H1 (cell line): ENCODE results near the gene ABCA13. TPM values are rescaled to one million over a fixed set of nuclear protein-coding genes. Genes with fewer than 3 reads are reported as not detected.

Experiments used
- CTCF ChIA-PET: fragments of 300-600 bp; sonication (Branson Sonifier 250); formaldehyde crosslinking; loops from one replicate; lab custom pipeline; 2021; ENCODE audit not compliant: partially characterized antibody; lab: Charles Lee
- POLR2A ChIA-PET: fragments of 300-600 bp; sonication (Branson Sonifier 250); formaldehyde crosslinking; loops from one replicate; lab custom pipeline; 2021; ENCODE audit warnings: inconsistent platforms; ENCODE audit not compliant: partially characterized antibody; lab: Charles Lee
- DNase-seq, 2 experiments: peaks; one replicate each; pipeline versions ENCODE4 v3.0.0 to v3.0.0-alpha.2; 2010 to 2022; ENCODE audit warnings: low spot score in 2 of 2, low read depth in 1 of 2, mixed read lengths in 1 of 2
- FAIRE-seq: peaks from 2 replicates; lab custom pipeline; 2011; peaks lifted over from hg19 to GRCh38; lab: Jason Lieb, UNC
- H2AFZ ChIP-seq: 2 replicates; pipeline ENCODE4 v1.8.1; 2012; ENCODE audit warnings: low read length, inconsistent platforms
- H2AK5ac ChIP-seq: 2 replicates; pipeline ENCODE4 v1.6.1; 2013; ENCODE audit warnings: low read depth, low read length
- H2BK120ac ChIP-seq: replicated peaks from 2 replicates; pipeline ENCODE3; 2013; ENCODE audit warnings: low read depth, low read length, inconsistent platforms
- H2BK12ac ChIP-seq: 2 replicates; pipeline ENCODE4 v1.6.1; 2013; ENCODE audit warnings: low read depth, low read length
- H2BK15ac ChIP-seq: 2 replicates; pipeline ENCODE4 v1.6.1; 2013; ENCODE audit warnings: low read length
- H2BK20ac ChIP-seq: 2 replicates; pipeline ENCODE4 v1.6.1; 2013; ENCODE audit warnings: low read length
- H2BK5ac ChIP-seq: 2 replicates; pipeline ENCODE4 v1.6.1; 2013; ENCODE audit warnings: low read depth, low read length
- H3K14ac ChIP-seq: 2 replicates; pipeline ENCODE4 v1.6.1; 2013; ENCODE audit warnings: inconsistent platforms; ENCODE audit not compliant: insufficient read length
- H3K18ac ChIP-seq: 2 replicates; pipeline ENCODE4 v1.6.1; 2013; ENCODE audit warnings: low read length; ENCODE audit errors: extremely low read depth
- H3K23ac ChIP-seq: 2 replicates; pipeline ENCODE4 v1.6.1; 2013; ENCODE audit warnings: inconsistent platforms; ENCODE audit not compliant: insufficient read length
- H3K23me2 ChIP-seq: 2 replicates; pipeline ENCODE4 v1.6.1; 2013; ENCODE audit warnings: low read depth, low read length
- H3K27ac ChIP-seq: 2 replicates; pipeline ENCODE4 v1.6.1; 2011; ENCODE audit warnings: low read depth, low read length, inconsistent platforms
- H3K27me3 ChIP-seq, 4 experiments: replicated peaks in 1 of 4; 1 replicate in 1 of 4; 2 replicates in 3 of 4; pipeline versions ENCODE4 v1.6.1 to v1.8.1; 2011 to 2013; ENCODE audit warnings: low read length in 3 of 4, mild to moderate bottlenecking in 3 of 4, inconsistent platforms in 2 of 4, mixed read lengths in 2 of 4, moderate library complexity in 1 of 4; ENCODE audit not compliant: control insufficient read depth in 3 of 4, insufficient read depth in 3 of 4; ENCODE audit errors: extremely low read depth in 1 of 4
- H3K36me3 ChIP-seq, 4 experiments: 2 replicates each; pipeline versions ENCODE4 v1.6.1 to v1.8.1; 2011 to 2013; ENCODE audit warnings: mild to moderate bottlenecking in 4 of 4, low read length in 3 of 4, moderate library complexity in 2 of 4, control low read depth in 1 of 4, inconsistent platforms in 1 of 4; ENCODE audit not compliant: insufficient read depth in 4 of 4, control insufficient read depth in 2 of 4
- H3K4ac ChIP-seq: replicated peaks from 2 replicates; pipeline ENCODE3; 2013; ENCODE audit warnings: low read length, low read depth, mixed read lengths, inconsistent platforms; ENCODE audit not compliant: insufficient read length
- H3K4me1 ChIP-seq, 4 experiments: replicated peaks in 1 of 4; 1 replicate in 1 of 4; 2 replicates in 3 of 4; pipeline versions ENCODE4 v1.6.1 to v1.8.1; 2011 to 2013; ENCODE audit warnings: low read length in 3 of 4, inconsistent platforms in 2 of 4, mixed read lengths in 1 of 4; ENCODE audit not compliant: insufficient read depth in 4 of 4, control insufficient read depth in 3 of 4
- H3K4me2 ChIP-seq, 2 experiments: 2 replicates each; pipeline versions ENCODE4 v1.6.1 to v1.8.1; 2011 to 2013; ENCODE audit warnings: low read depth in 2 of 2, low read length in 2 of 2, control low read depth in 1 of 2, inconsistent platforms in 1 of 2, mild to moderate bottlenecking in 1 of 2; ENCODE audit not compliant: insufficient read depth in 1 of 2
- H3K4me3 ChIP-seq, 4 experiments: fragments of 200-600, 300-600 bp in 1 of 4; sonication (generic), shearing (Covaris generic), sonication (Bioruptor Twin) in 1 of 4; 2 replicates each; pipeline versions ENCODE4 v1.5.1 to v1.8.1; 2011 to 2016; ENCODE audit warnings: low read length in 4 of 4, low read depth in 3 of 4, control low read depth in 2 of 4, inconsistent platforms in 2 of 4, mild to moderate bottlenecking in 2 of 4, mixed read lengths in 1 of 4, moderate library complexity in 1 of 4; ENCODE audit not compliant: insufficient read depth in 2 of 4; ENCODE audit errors: extremely low read depth in 1 of 4
- H3K56ac ChIP-seq: replicated peaks from 2 replicates; pipeline ENCODE3; 2013; ENCODE audit warnings: low read depth, mild to moderate bottlenecking, mixed read lengths, low read length, inconsistent platforms; ENCODE audit not compliant: insufficient read length
- H3K79me1 ChIP-seq: 2 replicates; pipeline ENCODE4 v1.6.1; 2013; ENCODE audit warnings: low read depth, low read length, control low read depth
- H3K79me2 ChIP-seq, 2 experiments: 2 replicates each; pipeline versions ENCODE4 v1.6.1 to v1.8.1; 2012 to 2013; ENCODE audit warnings: low read length in 2 of 2, mild to moderate bottlenecking in 2 of 2, inconsistent platforms in 1 of 2; ENCODE audit not compliant: insufficient read depth in 2 of 2, control insufficient read depth in 1 of 2
- H3K9ac ChIP-seq, 4 experiments: replicated peaks in 1 of 4; 1 replicate in 1 of 4; 2 replicates in 3 of 4; pipeline versions ENCODE4 v1.6.1 to v1.8.1; 2011 to 2013; ENCODE audit warnings: low read depth in 3 of 4, low read length in 3 of 4, control low read depth in 2 of 4, mild to moderate bottlenecking in 2 of 4, moderate library complexity in 2 of 4, inconsistent platforms in 1 of 4; ENCODE audit errors: extremely low read depth in 1 of 4
- H3K9me3 ChIP-seq, 2 experiments: 2 replicates each; pipeline versions ENCODE4 v1.6.1 to v1.8.1; 2012 to 2013; ENCODE audit warnings: mild to moderate bottlenecking in 2 of 2, moderate library complexity in 2 of 2, control low read depth in 1 of 2, inconsistent platforms in 1 of 2, low read depth in 1 of 2, low read length in 1 of 2, mixed read lengths in 1 of 2; ENCODE audit not compliant: insufficient read depth in 2 of 2
- H4K20me1 ChIP-seq, 2 experiments: replicated peaks in 1 of 2; 2 replicates each; pipeline versions ENCODE3 to v1.8.1; 2011 to 2013; ENCODE audit warnings: inconsistent platforms in 2 of 2, low read length in 2 of 2, mild to moderate bottlenecking in 1 of 2; ENCODE audit not compliant: insufficient read depth in 2 of 2, control insufficient read depth in 1 of 2
- H4K5ac ChIP-seq: 2 replicates; pipeline ENCODE4 v1.6.1; 2013; ENCODE audit warnings: low read length, low read depth, mixed read lengths, inconsistent platforms; ENCODE audit not compliant: insufficient read length
- H4K8ac ChIP-seq: 2 replicates; pipeline ENCODE4 v1.8.0; 2013; ENCODE audit warnings: mild to moderate bottlenecking, moderate library complexity, low read length, inconsistent platforms; ENCODE audit not compliant: insufficient read depth; ENCODE audit errors: extremely low read depth
- H4K91ac ChIP-seq: replicated peaks from 2 replicates; pipeline ENCODE3; 2013; ENCODE audit warnings: low read length, mixed read lengths, inconsistent platforms; ENCODE audit not compliant: insufficient read length
- CREB1 ChIP-seq: IDR thresholded peaks from 2 replicates; pipeline ENCODE4 v1.6.1; 2012; ENCODE audit warnings: inconsistent platforms
- FOSL1 ChIP-seq: IDR thresholded peaks from 2 replicates; pipeline ENCODE4 v1.6.1; 2011; ENCODE audit warnings: mild to moderate bottlenecking, low read depth, low read length, moderate library complexity; ENCODE audit not compliant: insufficient read depth
- GTF2F1 ChIP-seq: IDR thresholded peaks from 2 replicates; pipeline ENCODE4 v1.6.1; 2012; ENCODE audit warnings: low read depth, low read length, improper control_type of control experiment, borderline replicate concordance
- KDM4A ChIP-seq: IDR thresholded peaks from one replicate; pipeline ENCODE4 v1.7.1; 2012; ENCODE audit warnings: low read depth, mild to moderate bottlenecking, moderate library complexity, low read length, inconsistent platforms; ENCODE audit not compliant: severe bottlenecking
- POU5F1 ChIP-seq: IDR thresholded peaks from 2 replicates; pipeline ENCODE4 v1.6.1; 2011; ENCODE audit warnings: low read depth, mild to moderate bottlenecking, low read length, moderate library complexity
- RFX5 ChIP-seq: IDR thresholded peaks from 2 replicates; pipeline ENCODE4 v1.6.1; 2011; ENCODE audit warnings: low read depth, low read length, improper control_type of control experiment, borderline replicate concordance
- RNF2 ChIP-seq: fragments of 200-900, 300-1000 bp; sonication (generic); IDR thresholded peaks from 2 replicates; pipeline ENCODE4 v1.7.1; 2016; ENCODE audit warnings: borderline replicate concordance, low read depth, mild to moderate bottlenecking, antibody characterized with exemption, low read length; ENCODE audit not compliant: poor library complexity, severe bottlenecking; ENCODE audit errors: missing control alignments
- SIX5 ChIP-seq: IDR thresholded peaks from 2 replicates; pipeline ENCODE4 v1.6.1; 2011; ENCODE audit warnings: mild to moderate bottlenecking, low read depth, low read length
- SP4 ChIP-seq: IDR thresholded peaks from 2 replicates; pipeline ENCODE4 v1.6.1; 2012; ENCODE audit warnings: low read length, inconsistent platforms
- YY1 ChIP-seq: IDR thresholded peaks from 2 replicates; pipeline ENCODE4 v1.6.1; 2011; ENCODE audit warnings: low read depth, mild to moderate bottlenecking, low read length
- WGBS, 2 experiments: shearing (Covaris generic) in 1 of 2; methylation state at CpG; one replicate each; pipeline versions ENCODE4 v1.1.6 to v1.1.7; 2013 to 2015; ENCODE audit warnings: low lambda C conversion rate in 2 of 2, mixed read lengths in 2 of 2, inconsistent platforms in 1 of 2, low coverage in 1 of 2, missing lambda C conversion rate in 1 of 2; ENCODE audit not compliant: insufficient replicate concordance in 2 of 2, insufficient coverage in 1 of 2, insufficient read length in 1 of 2; ENCODE audit errors: extremely low coverage in 1 of 2, missing lambda C conversion rate in 1 of 2; 5-methylcytosine and 5-hydroxymethylcytosine counted together
- polyA plus RNA-seq, 7 experiments: library from polyadenylated mRNA; depleted of rRNA in 3 of 7; stranded (reverse) in 5 of 7; unstranded in 2 of 7; fragments of >200 nt in 5 of 7; fragments of 200-250 nt in 2 of 7; gene quantifications; 1 replicate in 5 of 7; 2 replicates in 1 of 7; 4 replicates in 1 of 7; pipeline versions ENCODE4 v1.2.1 to v1.2.3, GENCODE V29; 2011 to 2013; ENCODE audit warnings: missing spikeins in 2 of 7, mixed read lengths in 2 of 7
- total RNA-seq: library from RNA; stranded (reverse); fragmentation: NEBNext Ultra II Directional; extraction: Animal tissue kit (Norgen Biotek cat#: 25700); gene quantifications from 2 replicates; pipeline ENCODE4 v1.2.1, GENCODE V29; 2021

ABCA13 gene
- total and polyA plus RNA-seq, 2 of the 8 experiments (the other 6 are each of a cell fraction or from before 2014, with no cell fraction given): 0.07 to 0.09 TPM

DNA sequence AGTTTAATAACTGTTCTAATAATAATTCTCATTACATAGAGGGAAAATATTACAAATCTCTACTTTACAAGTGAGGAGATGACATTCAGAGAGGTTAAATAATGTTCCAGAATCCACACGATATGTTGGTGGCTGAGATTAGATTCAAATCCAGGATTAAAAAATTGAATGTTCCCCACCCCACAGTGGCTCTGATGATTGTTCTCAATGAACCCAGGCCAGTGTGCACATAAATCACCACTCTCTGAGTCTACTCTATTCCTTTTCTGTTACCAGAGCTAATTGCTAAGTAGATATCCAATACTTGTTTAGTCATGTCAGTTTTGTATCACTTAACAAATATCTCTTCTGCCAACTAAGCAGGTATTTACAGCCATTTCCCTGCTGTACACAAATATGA, 281.0 kb downstream of the ABCA13 start:
- CTCF ChIA-PET: no interaction called here
- Histone ChIP-seq H4K5ac (no peak overlapping the region), H3K9ac (no peak overlapping the region), H3K56ac (no peak overlapping the region), H3K23me2 (no peaks in the 10 kb centered on the region), H4K91ac (no peak overlapping the region), H2BK15ac (no peak overlapping the region), H3K4me2 (no peak overlapping the region), H3K14ac (no peak overlapping the region), H3K23ac (no peak overlapping the region), H2AFZ (no peak overlapping the region), H2BK5ac (no peak overlapping the region), H3K9me3 (no peaks in the 10 kb centered on the region; a peak in 1 of 4 replicates), H2BK120ac (no peak overlapping the region), H3K36me3 (no peaks in the 10 kb centered on the region), H3K27ac (no peak overlapping the region), H2BK12ac (no peak overlapping the region), H3K79me2 (no peaks in the 10 kb centered on the region), H3K4ac (no peak overlapping the region), H3K27me3 (no peaks in the 10 kb centered on the region), H2AK5ac (no peak overlapping the region), H3K18ac (no peak overlapping the region), H3K4me1 (no peaks in the 10 kb centered on the region), H4K8ac (no peak overlapping the region), H2BK20ac (no peak overlapping the region), H4K20me1 (no peaks in the 10 kb centered on the region), H3K79me1 (no peaks in the 10 kb centered on the region), H3K4me3 (no peak overlapping the region)
- TF ChIP-seq YY1 (no peak), RNF2 (no peak), RFX5 (no peak), FOSL1 (no peak), SIX5 (no peak), SP4 (no peak), CREB1 (no peak), GTF2F1 (no peak), POU5F1 (no peak), KDM4A (no peak)
- no peak for FAIRE-seq
- POLR2A ChIA-PET: no interaction called here
- no peak for DNase-seq
- 96% methylated on average over 1 of the region's 1 CpG; no CpG with 5 or more reads in 1 of the 2 experiments for WGBS, 2 experiments
